Prostate gland (tissue), 2 donors: ENCODE measurements around the gene AK9.

Experiments
- POLR2AphosphoS5 ChIP-seq: sonication (generic); formaldehyde crosslinking; IDR thresholded peaks from one replicate; pipeline ENCODE4 v1.6.1; 2017; ENCODE audit warnings: antibody characterized with exemption
- TF ChIP-seq, protein P1 (sequence below), 4 experiments: fragments of 200-600 bp in 2 of 4; fragments of 450-650 bp in 2 of 4; sonication (generic) in 2 of 4; IDR thresholded peaks; 1 replicate in 3 of 4; 2 replicates in 1 of 4; pipeline ENCODE4 v1.5.1; 2016 to 2019; ENCODE audit warnings: antibody characterized with exemption in 4 of 4, mild to moderate bottlenecking in 2 of 4, moderate library complexity in 2 of 4

DNA sequence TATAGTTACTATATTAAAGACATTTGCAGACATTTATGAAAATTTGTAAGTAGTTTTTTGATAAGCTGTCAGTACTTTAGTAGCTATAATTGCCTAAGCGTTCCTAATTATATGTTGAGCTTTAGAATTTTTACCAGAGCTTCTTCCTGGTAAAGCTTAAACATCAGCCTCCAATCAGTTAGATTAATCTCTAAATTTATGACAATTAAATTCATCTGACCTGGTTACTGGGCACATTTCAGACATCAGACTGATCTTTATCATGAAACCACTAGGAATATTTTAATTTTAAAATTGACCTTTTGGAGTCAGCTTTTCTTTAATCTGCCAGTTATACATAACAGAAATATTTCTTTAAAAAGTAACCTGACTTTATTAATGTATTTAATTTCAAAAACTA is 23.6 kb upstream of the AK9 start:
- TF ChIP-seq, protein P1, sequence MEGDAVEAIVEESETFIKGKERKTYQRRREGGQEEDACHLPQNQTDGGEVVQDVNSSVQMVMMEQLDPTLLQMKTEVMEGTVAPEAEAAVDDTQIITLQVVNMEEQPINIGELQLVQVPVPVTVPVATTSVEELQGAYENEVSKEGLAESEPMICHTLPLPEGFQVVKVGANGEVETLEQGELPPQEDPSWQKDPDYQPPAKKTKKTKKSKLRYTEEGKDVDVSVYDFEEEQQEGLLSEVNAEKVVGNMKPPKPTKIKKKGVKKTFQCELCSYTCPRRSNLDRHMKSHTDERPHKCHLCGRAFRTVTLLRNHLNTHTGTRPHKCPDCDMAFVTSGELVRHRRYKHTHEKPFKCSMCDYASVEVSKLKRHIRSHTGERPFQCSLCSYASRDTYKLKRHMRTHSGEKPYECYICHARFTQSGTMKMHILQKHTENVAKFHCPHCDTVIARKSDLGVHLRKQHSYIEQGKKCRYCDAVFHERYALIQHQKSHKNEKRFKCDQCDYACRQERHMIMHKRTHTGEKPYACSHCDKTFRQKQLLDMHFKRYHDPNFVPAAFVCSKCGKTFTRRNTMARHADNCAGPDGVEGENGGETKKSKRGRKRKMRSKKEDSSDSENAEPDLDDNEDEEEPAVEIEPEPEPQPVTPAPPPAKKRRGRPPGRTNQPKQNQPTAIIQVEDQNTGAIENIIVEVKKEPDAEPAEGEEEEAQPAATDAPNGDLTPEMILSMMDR (IDR thresholded peaks at IDR 0.05) = no peak
- TF ChIP-seq POLR2AphosphoS5 = no peak
